ENCODE results near the gene RPL10.

The RPL10 gene

GRCh38 chrX:154441984-154442707 is 44.0 kb downstream of the RPL10 start:
- H2AFZ ChIP-seq (ENCODE audit: low read depth, low read length): no peak overlapping the region
- no peaks in the 10 kb centered on the region for H3K9me3 ChIP-seq (ENCODE audit: insufficient read depth, low read length)
- no peak for TF ChIP-seq EZH2phosphoT487 (IDR thresholded peaks at IDR 0.05; ENCODE audit: low read depth)
- no peak for TF ChIP-seq CTCF (IDR thresholded peaks at IDR 0.05; ENCODE audit: low read depth, low read length)
- H3K27ac ChIP-seq (ENCODE audit: low read length): no peak overlapping the region
- H3K36me3 ChIP-seq (replicated peaks; ENCODE audit: low read depth, low read length): peaks cover 5% of the 10 kb centered on the region
- no peaks in the 10 kb centered on the region for H3K27me3 ChIP-seq (ENCODE audit: low read depth, low read length)
- H3K79me2 ChIP-seq (ENCODE audit: low read length): peaks cover 32% of the 10 kb centered on the region
- no peak overlapping the region for H3K4me2 ChIP-seq (ENCODE audit: low read length)
- H4K20me1 ChIP-seq (ENCODE audit: insufficient read depth, low read length): no peaks in the 10 kb centered on the region
- no peak overlapping the region for H3K9ac ChIP-seq (ENCODE audit: low read length)
- H3K4me3 ChIP-seq (ENCODE audit: low read length): no peak overlapping the region
- H3K4me1 ChIP-seq (ENCODE audit: low read length): peaks cover 15% of the 10 kb centered on the region

- TF ChIP-seq CTCF (IDR thresholded peaks at IDR 0.05; ENCODE audit: low read depth, low read length): no peak
- TF ChIP-seq EZH2phosphoT487 (IDR thresholded peaks at IDR 0.05; ENCODE audit: low read depth): no peak
- H3K27ac ChIP-seq (ENCODE audit: low read length): peak overlapping the region; percentile 19; the same call in 1 of the 2 replicates
- peaks cover 9% of the 10 kb centered on the region; the same call in 1 of the 2 replicates for H3K4me1 ChIP-seq (ENCODE audit: low read length)
- peak overlapping the region; percentile 64 for H3K9ac ChIP-seq (ENCODE audit: low read length)
- H2AFZ ChIP-seq (ENCODE audit: low read depth, low read length): no peak overlapping the region
- peak overlapping the region; percentile 89 for H3K4me2 ChIP-seq (ENCODE audit: low read length)
- peaks cover 19% of the 10 kb centered on the region for H3K79me2 ChIP-seq (ENCODE audit: low read length)
- H3K27me3 ChIP-seq (ENCODE audit: low read depth, low read length): no peaks in the 10 kb centered on the region
- H3K9me3 ChIP-seq (ENCODE audit: insufficient read depth, low read length): no peaks in the 10 kb centered on the region
- peaks cover 5% of the 10 kb centered on the region for H3K36me3 ChIP-seq (replicated peaks; ENCODE audit: low read depth, low read length)
- H4K20me1 ChIP-seq (ENCODE audit: insufficient read depth, low read length): no peaks in the 10 kb centered on the region
- H3K4me3 ChIP-seq (ENCODE audit: low read length): peak overlapping the region; percentile 87
These were observed 45.3 kb downstream of the RPL10 start for GRCh38 chrX:154443479-154443910.

GRCh38 chrX:154443992-154444754 is 46.0 kb downstream of the RPL10 start, which contains the start of gene FAM50A:
FAM50A (plus strand) TSS chrX:154444141; CDS start chrX:154444236, 95 bp downstream.
- Histone ChIP-seq H4K20me1 (ENCODE audit: insufficient read depth, low read length) (no peaks in the 10 kb centered on the region), H3K79me2 (ENCODE audit: low read length) (peaks cover 12% of the 10 kb centered on the region), H3K4me2 (ENCODE audit: low read length) (peak within 1 kb of the TSS; percentile 89), H3K27me3 (ENCODE audit: low read depth, low read length) (no peaks in the 10 kb centered on the region), H3K27ac (ENCODE audit: low read length) (peak within 1 kb of the TSS; percentile 19; the same call in 1 of the 2 replicates), H3K9ac (ENCODE audit: low read length) (peak within 1 kb of the TSS; percentile 72), H3K9me3 (ENCODE audit: insufficient read depth, low read length) (no peaks in the 10 kb centered on the region), H2AFZ (ENCODE audit: low read depth, low read length) (no peak within 1 kb of the TSS), H3K36me3 (replicated peaks; ENCODE audit: low read depth, low read length) (no peaks in the 10 kb centered on the region), H3K4me1 (ENCODE audit: low read length) (peaks cover 9% of the 10 kb centered on the region; the same call in 1 of the 2 replicates), H3K4me3 (ENCODE audit: low read length) (peak within 1 kb of the TSS; percentile 87)
- no peak for TF ChIP-seq EZH2phosphoT487 (IDR thresholded peaks at IDR 0.05; ENCODE audit: low read depth)
- no peak for TF ChIP-seq CTCF (IDR thresholded peaks at IDR 0.05; ENCODE audit: low read depth, low read length)

GRCh38 chrX:154444755-154445246 is 46.6 kb downstream of the RPL10 start:
- Histone ChIP-seq H3K36me3 (replicated peaks; ENCODE audit: low read depth, low read length) (no peaks in the 10 kb centered on the region), H2AFZ (ENCODE audit: low read depth, low read length) (no peak overlapping the region), H3K4me3 (ENCODE audit: low read length) (peak overlapping the region; percentile 87), H3K9me3 (ENCODE audit: insufficient read depth, low read length) (no peaks in the 10 kb centered on the region), H3K79me2 (ENCODE audit: low read length) (peaks cover 12% of the 10 kb centered on the region), H4K20me1 (ENCODE audit: insufficient read depth, low read length) (no peaks in the 10 kb centered on the region), H3K27ac (ENCODE audit: low read length) (0 out of 2 replicates have a peak overlapping the region, but pooled peaks have one; percentile 2), H3K4me1 (ENCODE audit: low read length) (peaks cover 9% of the 10 kb centered on the region; the same call in 1 of the 2 replicates), H3K27me3 (ENCODE audit: low read depth, low read length) (no peaks in the 10 kb centered on the region), H3K9ac (ENCODE audit: low read length) (peak overlapping the region; percentile 72), H3K4me2 (ENCODE audit: low read length) (peak overlapping the region; percentile 80)
- no peak for TF ChIP-seq CTCF (IDR thresholded peaks at IDR 0.05; ENCODE audit: low read depth, low read length)
- TF ChIP-seq EZH2phosphoT487 (IDR thresholded peaks at IDR 0.05; ENCODE audit: low read depth): no peak
